Small intestine (tissue), 7 donors: ENCODE measurements around the gene GFOD1. TPM values are rescaled to one million over a fixed set of nuclear protein-coding genes. Genes with fewer than 3 reads are reported as not detected.

ENCODE experiments used
- DNase-seq, 2 donors: peaks; one replicate each; pipeline versions ENCODE4 v3.0.0 to v3.0.0-alpha.2; 2013
- FAIRE-seq: peaks from 2 replicates; lab custom pipeline; 2012; peaks lifted over from hg19 to GRCh38; lab: Jason Lieb, UNC
- H3K27ac ChIP-seq, 3 donors: one replicate each; pipeline ENCODE4 v1.5.1; 2013; ENCODE audit warnings: low read length in 2 of 3, mild to moderate bottlenecking in 2 of 3, control low read depth in 1 of 3, inconsistent platforms in 1 of 3, low read depth in 1 of 3, moderate library complexity in 1 of 3
- H3K27me3 ChIP-seq, 3 donors: one replicate each; pipeline ENCODE4 v1.6.1; 2013; ENCODE audit warnings: low read length in 3 of 3, inconsistent platforms in 1 of 3; ENCODE audit not compliant: control insufficient read depth in 3 of 3, insufficient read depth in 3 of 3
- H3K36me3 ChIP-seq, 3 donors: one replicate each; pipeline ENCODE4 v1.6.1; 2013; ENCODE audit warnings: low read length in 3 of 3, inconsistent platforms in 1 of 3, low read depth in 1 of 3, mild to moderate bottlenecking in 1 of 3, moderate library complexity in 1 of 3; ENCODE audit not compliant: control insufficient read depth in 3 of 3, insufficient read depth in 2 of 3
- H3K4me1 ChIP-seq, 3 donors: one replicate each; pipeline ENCODE4 v1.6.1; 2013; ENCODE audit warnings: low read length in 2 of 3, inconsistent platforms in 1 of 3, low read depth in 1 of 3, mild to moderate bottlenecking in 1 of 3, moderate library complexity in 1 of 3; ENCODE audit not compliant: control insufficient read depth in 3 of 3, insufficient read depth in 2 of 3
- H3K4me3 ChIP-seq, 3 donors: one replicate each; pipeline ENCODE4 v1.5.1; 2013; ENCODE audit warnings: low read length in 3 of 3, control low read depth in 1 of 3, inconsistent platforms in 1 of 3, low read depth in 1 of 3, mild to moderate bottlenecking in 1 of 3, moderate library complexity in 1 of 3
- H3K9me3 ChIP-seq, 2 donors: one replicate each; pipeline ENCODE4 v1.6.1; 2013; ENCODE audit warnings: low read depth in 1 of 2, low read length in 1 of 2; ENCODE audit not compliant: control insufficient read depth in 2 of 2, insufficient read depth in 1 of 2
- WGBS, 3 donors: extraction: QIAGEN DNeasy Blood & Tissue Kit; methylation state at CpG; one replicate each; pipeline ENCODE4 v1.1.7; 2013; 5-methylcytosine and 5-hydroxymethylcytosine counted together
- polyA plus RNA-seq, 4 donors: library from polyadenylated mRNA; stranded (reverse) in 3 of 4; unstranded in 1 of 4; fragments of 200-250 nt in 3 of 4; fragments of 120-200 nt in 1 of 4; gene quantifications; one replicate each; pipeline versions ENCODE4 v1.2.1 to v1.2.3, GENCODE V29; 2013
- donor health status: healthy with polysubstance abuse.
- donor health status: control.
- donor health status: control.
- donor health status: Bipolar disorder and iron deficiency.
- donor health status: healthy.

Gene GFOD1
- polyA plus RNA-seq, 4 donors = 1.1 to 7.3 (median 1.5) TPM

GRCh38 chr6:13383328-13384163 lies 103.9 kb downstream of the GFOD1 start:
- Histone ChIP-seq H3K4me1 (peaks cover 2 to 10% (median 4%) of the 10 kb centered on the region in 3 donors), H3K27ac (peak overlapping the region in 1 of 3 donors; percentile 29), H3K27me3 (no peaks in the 10 kb centered on the region), H3K4me3 (no peak overlapping the region), H3K36me3 (no peaks in the 10 kb centered on the region), H3K9me3 (peaks cover 0 to 4% of the 10 kb centered on the region in 2 donors)
- 36 to 52% (median 43%) methylated on average over 9 of the region's 9 CpGs for WGBS, 3 donors
- FAIRE-seq (no peak), DNase-seq (peak; percentile 23 to 84)

- WGBS, 3 donors = 25 to 68% (median 35%) methylated on average over 2 of the region's 2 CpGs
- no peak overlapping the region for H3K4me3 ChIP-seq
- peaks cover 0 to 4% of the 10 kb centered on the region in 2 donors for H3K9me3 ChIP-seq
- peaks cover 4 to 13% (median 4%) of the 10 kb centered on the region in 3 donors for H3K4me1 ChIP-seq
- DNase-seq (no peak), FAIRE-seq (no peak)
- no peaks in the 10 kb centered on the region for H3K27me3 ChIP-seq
- peaks cover 0 to 3% (median 0%) of the 10 kb centered on the region in 3 donors for H3K36me3 ChIP-seq
- H3K27ac ChIP-seq = no peak overlapping the region
These were observed 106.6 kb downstream of the GFOD1 start for GRCh38 chr6:13380761-13381160.

GRCh38 chr6:13378669-13379590 lies 108.5 kb downstream of the GFOD1 start:
- Histone ChIP-seq H3K27me3 (no peaks in the 10 kb centered on the region), H3K9me3 (peaks cover 0 to 4% of the 10 kb centered on the region in 2 donors), H3K4me1 (peaks cover 4 to 13% (median 4%) of the 10 kb centered on the region in 3 donors), H3K27ac (peak overlapping the region in 1 of 3 donors; percentile 47), H3K36me3 (peaks cover 0 to 3% (median 0%) of the 10 kb centered on the region in 3 donors), H3K4me3 (no peak overlapping the region)
- DNase-seq (peak; percentile 60 to 92), FAIRE-seq (no peak)
- WGBS, 3 donors = 32 to 67% (median 42%) methylated on average over 9 of the region's 9 CpGs

GRCh38 chr6:13377054-13377758 lies 110.2 kb downstream of the GFOD1 start:
- no peaks in the 10 kb centered on the region for H3K27me3 ChIP-seq
- peaks cover 0 to 4% of the 10 kb centered on the region in 2 donors for H3K9me3 ChIP-seq
- H3K4me3 ChIP-seq = no peak overlapping the region
- WGBS, 3 donors = 88 to 97% (median 89%) methylated on average over 2 of the region's 2 CpGs
- no peak for DNase-seq
- peaks cover 0 to 5% (median 4%) of the 10 kb centered on the region in 3 donors for H3K4me1 ChIP-seq
- peaks cover 0 to 3% (median 0%) of the 10 kb centered on the region in 3 donors for H3K36me3 ChIP-seq
- H3K27ac ChIP-seq = no peak overlapping the region
- no peak for FAIRE-seq

GRCh38 chr6:13375360-13375878 lies 112.0 kb downstream of the GFOD1 start:
- H3K9me3 ChIP-seq = no peaks in the 10 kb centered on the region
- DNase-seq = no peak
- H3K27me3 ChIP-seq = no peaks in the 10 kb centered on the region
- peaks cover 0 to 3% (median 0%) of the 10 kb centered on the region in 3 donors for H3K36me3 ChIP-seq
- no peak overlapping the region for H3K27ac ChIP-seq
- H3K4me3 ChIP-seq = no peak overlapping the region
- H3K4me1 ChIP-seq = peaks cover 0 to 5% (median 4%) of the 10 kb centered on the region in 3 donors
- no peak for FAIRE-seq
- 81 to 87% (median 84%) methylated on average over 9 of the region's 9 CpGs for WGBS, 3 donors

GRCh38 chr6:13373919-13374318 lies 113.5 kb downstream of the GFOD1 start:
- no peak overlapping the region for H3K27ac ChIP-seq
- H3K36me3 ChIP-seq = peaks cover 0 to 3% (median 0%) of the 10 kb centered on the region in 3 donors
- no peak for DNase-seq
- 81 to 87% (median 84%) methylated on average over 1 of the region's 1 CpG for WGBS, 3 donors
- no peak for FAIRE-seq
- H3K4me1 ChIP-seq = peaks cover 0 to 3% (median 2%) of the 10 kb centered on the region in 3 donors
- no peaks in the 10 kb centered on the region for H3K9me3 ChIP-seq
- H3K4me3 ChIP-seq = no peak overlapping the region
- H3K27me3 ChIP-seq = no peaks in the 10 kb centered on the region

GRCh38 chr6:13373488-13373886 lies 113.9 kb downstream of the GFOD1 start:
- no peak overlapping the region for H3K4me3 ChIP-seq
- H3K27ac ChIP-seq = no peak overlapping the region
- DNase-seq = no peak
- FAIRE-seq = no peak
- no peaks in the 10 kb centered on the region for H3K9me3 ChIP-seq
- WGBS, 3 donors = 20 to 82% (median 72%) methylated on average over 1 of the region's 1 CpG
- H3K36me3 ChIP-seq = peaks cover 0 to 3% (median 0%) of the 10 kb centered on the region in 3 donors
- H3K27me3 ChIP-seq = no peaks in the 10 kb centered on the region
- peaks cover 0 to 3% (median 1%) of the 10 kb centered on the region in 3 donors for H3K4me1 ChIP-seq
